Measurements from ENCODE around the gene DLGAP1. TPM values are rescaled to one million over a fixed set of nuclear protein-coding genes. Genes with fewer than 3 reads are reported as not detected.

DLGAP1 gene
- total RNA-seq, 3 donors from 2014 or later (not counting 1 experiment from before 2014, with no cell fraction given) = not detected

DNA sequence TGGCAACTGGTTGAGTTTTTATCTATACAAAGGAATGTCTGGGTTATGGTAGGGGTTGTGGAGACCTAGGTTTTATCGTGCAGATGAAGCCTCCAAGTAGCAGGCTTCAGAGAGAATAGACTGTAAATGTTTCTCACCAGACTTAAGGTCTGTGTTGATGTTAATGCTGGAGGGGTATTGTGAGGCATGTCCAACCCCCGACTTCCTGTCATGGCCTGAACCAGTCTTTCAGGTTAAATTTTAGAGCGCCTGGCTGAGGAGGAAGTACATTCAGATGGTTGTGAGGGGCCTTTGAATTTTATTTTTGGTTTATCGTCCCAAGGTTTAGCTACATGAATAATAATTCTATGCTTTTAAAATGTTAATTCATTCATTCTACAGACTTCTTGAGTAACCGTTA lies 435.1 kb downstream of the DLGAP1 start:
- ATAC-seq (no peak), DNase-seq (no peak)
- H3K4me3 ChIP-seq (ENCODE audit: low read length) = no peak overlapping the region
- H3K9me3 ChIP-seq (ENCODE audit: control insufficient read depth, insufficient read depth, low read length) = no peaks in the 10 kb centered on the region
- intact Hi-C loops (cut with micrococcal nuclease) = no loop called here
- Mint-ChIP-seq H3K9me3 (peaks cover 3% of the 10 kb centered on the region in 2 donors), H3K4me3 (no peak overlapping the region), H3K36me3 (no peaks in the 10 kb centered on the region), H3K27ac (no peak overlapping the region), H3K27me3 (ENCODE audit: low read depth in 2 of 2) (no peaks in the 10 kb centered on the region), H3K4me1 (no peaks in the 10 kb centered on the region)
- H3K27ac ChIP-seq (ENCODE audit: low read length) = no peak overlapping the region
- H3K4me1 ChIP-seq (ENCODE audit: control insufficient read depth, insufficient read depth, low read length) = no peaks in the 10 kb centered on the region
- WGBS (ENCODE audit: insufficient coverage) = 42% methylated on average over 3 of the region's 5 CpGs
- H3K27me3 ChIP-seq (ENCODE audit: control insufficient read depth, insufficient read depth, low read length) = no peaks in the 10 kb centered on the region
- no peak for TF ChIP-seq CTCF (IDR thresholded peaks at IDR 0.05)
- no peaks in the 10 kb centered on the region for H3K36me3 ChIP-seq (ENCODE audit: control insufficient read depth, insufficient read depth, low read length)

DNA sequence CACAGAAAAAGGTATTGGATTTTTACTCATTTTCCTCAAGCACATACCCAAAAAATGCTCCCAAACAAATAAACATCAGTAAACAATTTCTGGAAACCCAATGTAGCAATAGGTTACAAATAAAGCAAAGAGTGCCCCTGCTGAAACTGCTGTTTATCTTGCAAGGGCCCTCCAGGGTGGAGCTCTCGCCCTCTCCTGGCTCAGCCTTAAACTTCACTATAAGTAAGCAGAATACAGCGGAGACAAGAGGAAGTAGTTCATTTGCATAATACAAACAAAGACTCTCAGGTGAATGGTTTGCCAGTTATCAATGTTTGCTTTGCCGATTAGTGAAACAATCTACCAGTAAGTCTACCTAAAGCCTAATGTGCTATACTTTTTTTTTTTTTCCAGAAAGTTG lies 437.6 kb downstream of the DLGAP1 start:
- intact Hi-C loops (cut with micrococcal nuclease) = no loop called here
- no peaks in the 10 kb centered on the region for H3K27me3 ChIP-seq (ENCODE audit: control insufficient read depth, insufficient read depth, low read length)
- 52% methylated on average over 2 of the region's 3 CpGs for WGBS (ENCODE audit: insufficient coverage)
- no peak overlapping the region for H3K27ac Mint-ChIP-seq
- no peak for DNase-seq
- H3K36me3 ChIP-seq (ENCODE audit: control insufficient read depth, insufficient read depth, low read length) = no peaks in the 10 kb centered on the region
- no peak overlapping the region for H3K27ac ChIP-seq (ENCODE audit: low read length)
- ATAC-seq = no peak
- H3K9me3 ChIP-seq (ENCODE audit: control insufficient read depth, insufficient read depth, low read length) = no peaks in the 10 kb centered on the region
- H3K4me1 ChIP-seq (ENCODE audit: control insufficient read depth, insufficient read depth, low read length) = no peaks in the 10 kb centered on the region
- H3K36me3 Mint-ChIP-seq = no peaks in the 10 kb centered on the region
- no peak for TF ChIP-seq CTCF (IDR thresholded peaks at IDR 0.05)
- H3K27me3 Mint-ChIP-seq (ENCODE audit: low read depth in 2 of 2) = no peaks in the 10 kb centered on the region
- H3K4me3 Mint-ChIP-seq = no peak overlapping the region
- peaks cover 3% of the 10 kb centered on the region in 2 donors for H3K9me3 Mint-ChIP-seq
- no peak overlapping the region for H3K4me3 ChIP-seq (ENCODE audit: low read length)
- H3K4me1 Mint-ChIP-seq = no peaks in the 10 kb centered on the region

DNA sequence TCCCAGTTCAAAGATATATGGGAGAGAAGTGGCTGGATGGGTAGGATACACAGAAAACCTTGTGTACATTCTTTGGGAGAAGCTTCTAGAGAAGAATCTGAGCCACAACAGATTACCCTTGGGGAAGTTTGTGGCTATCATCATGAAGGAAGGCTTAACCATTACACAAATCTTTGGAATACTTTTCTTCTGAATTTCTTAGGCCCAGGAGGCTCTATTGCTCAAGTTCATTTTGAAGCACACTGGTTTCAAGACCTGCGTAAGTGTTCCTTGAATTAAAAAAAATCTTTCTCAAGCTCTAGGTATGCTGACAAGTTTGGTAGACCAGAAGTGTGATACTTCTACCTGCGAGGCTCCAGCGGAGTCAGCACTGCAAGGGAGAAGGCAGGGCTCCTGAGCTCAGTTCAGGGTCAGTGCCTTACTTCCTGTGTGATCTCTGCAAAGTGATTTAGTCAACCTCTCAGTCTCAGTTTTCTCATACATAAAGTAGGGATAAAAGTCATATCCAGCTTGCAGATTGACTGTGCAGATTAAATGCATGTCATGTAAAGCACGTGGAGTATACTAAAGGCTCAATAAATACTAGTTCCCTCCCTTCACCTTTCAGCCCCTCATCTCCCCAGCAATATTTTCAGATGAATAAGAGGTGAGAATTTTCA lies 438.6 kb downstream of the DLGAP1 start:
- H3K9me3 ChIP-seq (ENCODE audit: control insufficient read depth, insufficient read depth, low read length) = no peaks in the 10 kb centered on the region
- H3K27me3 ChIP-seq (ENCODE audit: control insufficient read depth, insufficient read depth, low read length) = no peaks in the 10 kb centered on the region
- DNase-seq (no peak), ATAC-seq (no peak)
- no peaks in the 10 kb centered on the region for H3K4me1 Mint-ChIP-seq
- no peaks in the 10 kb centered on the region for H3K36me3 Mint-ChIP-seq
- intact Hi-C loops (cut with micrococcal nuclease) = no loop called here
- H3K27ac ChIP-seq (ENCODE audit: low read length) = no peak overlapping the region
- H3K4me3 Mint-ChIP-seq = no peak overlapping the region
- H3K9me3 Mint-ChIP-seq = peaks cover 0 to 2% of the 10 kb centered on the region in 2 donors
- H3K36me3 ChIP-seq (ENCODE audit: control insufficient read depth, insufficient read depth, low read length) = no peaks in the 10 kb centered on the region
- no peak overlapping the region for H3K4me3 ChIP-seq (ENCODE audit: low read length)
- H3K27me3 Mint-ChIP-seq (ENCODE audit: low read depth in 2 of 2) = no peaks in the 10 kb centered on the region
- H3K27ac Mint-ChIP-seq = no peak overlapping the region
- no peak for TF ChIP-seq CTCF (IDR thresholded peaks at IDR 0.05)
- WGBS (ENCODE audit: insufficient coverage) = 76% methylated on average over 3 of the region's 4 CpGs
- no peaks in the 10 kb centered on the region for H3K4me1 ChIP-seq (ENCODE audit: control insufficient read depth, insufficient read depth, low read length)

GRCh38 chr18:4007846-4008245 lies 447.3 kb downstream of the DLGAP1 start:
- Histone ChIP-seq H3K9me3 (ENCODE audit: control insufficient read depth, insufficient read depth, low read length) (no peaks in the 10 kb centered on the region), H3K4me1 (ENCODE audit: control insufficient read depth, insufficient read depth, low read length) (no peaks in the 10 kb centered on the region), H3K4me3 (ENCODE audit: low read length) (no peak overlapping the region), H3K27me3 (ENCODE audit: control insufficient read depth, insufficient read depth, low read length) (no peaks in the 10 kb centered on the region), H3K36me3 (ENCODE audit: control insufficient read depth, insufficient read depth, low read length) (no peaks in the 10 kb centered on the region), H3K27ac (ENCODE audit: low read length) (no peak overlapping the region)
- ATAC-seq (no peak), DNase-seq (no peak)
- no peak overlapping the region for H3K4me3 Mint-ChIP-seq
- no peak for TF ChIP-seq CTCF (IDR thresholded peaks at IDR 0.05)
- H3K9me3 Mint-ChIP-seq = peaks cover 0 to 2% of the 10 kb centered on the region in 2 donors
- H3K27ac Mint-ChIP-seq = no peak overlapping the region
- no peaks in the 10 kb centered on the region for H3K4me1 Mint-ChIP-seq
- peaks cover 0 to 2% of the 10 kb centered on the region in 2 donors for H3K27me3 Mint-ChIP-seq (ENCODE audit: low read depth in 2 of 2)
- no peaks in the 10 kb centered on the region for H3K36me3 Mint-ChIP-seq
- intact Hi-C loops (cut with micrococcal nuclease) = no loop called here
